AML-193 (cell line): ENCODE measurements around the gene NPTX2.
"Not testable (repeated sequence)": the region's sequence is repeated elsewhere in the genome, so short reads cannot be mapped to it uniquely, and the experiment has no call there.

Source experiments
- DNase-seq, 2 experiments: peaks; one replicate each; lab custom pipeline; 2025; lab: John Stamatoyannopoulos, UW

Gene NPTX2, protein sequence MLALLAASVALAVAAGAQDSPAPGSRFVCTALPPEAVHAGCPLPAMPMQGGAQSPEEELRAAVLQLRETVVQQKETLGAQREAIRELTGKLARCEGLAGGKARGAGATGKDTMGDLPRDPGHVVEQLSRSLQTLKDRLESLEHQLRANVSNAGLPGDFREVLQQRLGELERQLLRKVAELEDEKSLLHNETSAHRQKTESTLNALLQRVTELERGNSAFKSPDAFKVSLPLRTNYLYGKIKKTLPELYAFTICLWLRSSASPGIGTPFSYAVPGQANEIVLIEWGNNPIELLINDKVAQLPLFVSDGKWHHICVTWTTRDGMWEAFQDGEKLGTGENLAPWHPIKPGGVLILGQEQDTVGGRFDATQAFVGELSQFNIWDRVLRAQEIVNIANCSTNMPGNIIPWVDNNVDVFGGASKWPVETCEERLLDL

DNA sequence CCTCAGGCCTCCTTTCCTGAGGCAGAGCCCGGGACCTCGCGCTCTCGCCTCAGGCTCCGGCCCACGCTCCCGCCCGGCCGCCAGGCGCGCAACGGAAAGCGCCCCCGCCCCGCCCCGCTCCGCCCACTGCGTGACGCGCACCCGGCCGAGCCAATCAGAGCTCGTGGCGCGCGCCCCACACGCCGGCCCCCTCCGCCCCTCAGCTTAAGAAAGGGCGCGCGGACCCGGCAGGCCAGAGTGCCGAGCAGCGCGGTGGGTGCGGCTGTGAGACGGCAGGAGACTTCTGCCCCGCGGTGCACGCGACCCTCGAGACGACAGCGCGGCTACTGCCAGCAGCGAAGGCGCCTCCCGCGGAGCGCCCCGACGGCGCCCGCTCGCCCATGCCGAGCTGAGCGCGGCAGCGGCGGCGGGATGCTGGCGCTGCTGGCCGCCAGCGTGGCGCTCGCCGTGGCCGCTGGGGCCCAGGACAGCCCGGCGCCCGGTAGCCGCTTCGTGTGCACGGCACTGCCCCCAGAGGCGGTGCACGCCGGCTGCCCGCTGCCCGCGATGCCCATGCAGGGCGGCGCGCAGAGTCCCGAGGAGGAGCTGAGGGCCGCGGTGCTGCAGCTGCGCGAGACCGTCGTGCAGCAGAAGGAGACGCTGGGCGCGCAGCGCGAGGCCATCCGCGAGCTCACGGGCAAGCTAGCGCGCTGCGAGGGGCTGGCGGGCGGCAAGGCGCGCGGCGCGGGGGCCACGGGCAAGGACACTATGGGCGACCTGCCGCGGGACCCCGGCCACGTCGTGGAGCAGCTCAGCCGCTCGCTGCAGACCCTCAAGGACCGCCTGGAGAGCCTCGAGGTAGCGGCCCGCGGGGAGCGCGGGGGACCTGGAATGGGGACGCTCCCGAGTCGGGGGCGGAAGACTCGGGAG is at the start of gene NPTX2:
TSS of gene NPTX2 (plus strand) at position 235 of the 909 bp plus-strand sequence. CDS start at position 412, 177 bp downstream.
- DNase-seq, result no peak

DNA sequence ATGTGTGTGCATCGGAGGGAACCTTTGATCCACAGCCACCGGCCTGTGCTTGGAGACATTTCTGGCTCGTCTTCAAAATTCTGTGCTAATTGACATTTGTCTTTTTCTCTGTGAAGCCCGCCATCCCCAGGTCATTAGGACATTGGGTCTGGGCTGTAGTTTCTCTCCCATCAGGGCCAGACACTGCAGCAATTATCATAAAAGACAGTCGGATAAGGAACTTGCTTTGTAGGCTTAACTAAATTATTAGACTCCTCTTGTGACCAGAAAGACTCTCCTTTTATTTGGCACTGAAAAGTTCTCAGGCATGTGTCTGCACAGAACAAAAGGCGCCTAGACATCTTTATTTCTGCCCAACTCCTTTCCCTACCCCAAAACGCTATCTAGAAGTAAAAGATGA is 49.1 kb upstream of the NPTX2 start:
- no peak for DNase-seq

DNA sequence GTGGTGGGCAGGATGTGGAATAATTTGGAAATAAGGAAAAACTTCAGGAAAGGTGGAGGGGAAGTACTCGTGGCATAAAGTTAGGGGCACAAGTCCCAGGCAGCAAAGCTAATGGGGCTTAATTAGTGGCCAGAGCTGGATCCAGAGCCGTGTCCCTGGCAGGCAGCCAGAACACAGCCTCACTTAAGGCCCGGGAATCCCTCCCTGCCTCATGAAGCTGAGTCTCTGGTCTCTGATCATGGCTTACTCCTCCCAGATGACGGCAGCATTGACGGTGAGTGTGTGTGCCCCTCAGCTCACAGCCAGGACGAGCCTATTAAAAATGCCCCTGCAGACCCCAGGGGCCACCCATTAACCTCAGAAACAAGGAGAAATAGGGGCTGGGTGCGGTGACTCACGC is 48.2 kb upstream of the NPTX2 start:
- no peak for DNase-seq

DNA sequence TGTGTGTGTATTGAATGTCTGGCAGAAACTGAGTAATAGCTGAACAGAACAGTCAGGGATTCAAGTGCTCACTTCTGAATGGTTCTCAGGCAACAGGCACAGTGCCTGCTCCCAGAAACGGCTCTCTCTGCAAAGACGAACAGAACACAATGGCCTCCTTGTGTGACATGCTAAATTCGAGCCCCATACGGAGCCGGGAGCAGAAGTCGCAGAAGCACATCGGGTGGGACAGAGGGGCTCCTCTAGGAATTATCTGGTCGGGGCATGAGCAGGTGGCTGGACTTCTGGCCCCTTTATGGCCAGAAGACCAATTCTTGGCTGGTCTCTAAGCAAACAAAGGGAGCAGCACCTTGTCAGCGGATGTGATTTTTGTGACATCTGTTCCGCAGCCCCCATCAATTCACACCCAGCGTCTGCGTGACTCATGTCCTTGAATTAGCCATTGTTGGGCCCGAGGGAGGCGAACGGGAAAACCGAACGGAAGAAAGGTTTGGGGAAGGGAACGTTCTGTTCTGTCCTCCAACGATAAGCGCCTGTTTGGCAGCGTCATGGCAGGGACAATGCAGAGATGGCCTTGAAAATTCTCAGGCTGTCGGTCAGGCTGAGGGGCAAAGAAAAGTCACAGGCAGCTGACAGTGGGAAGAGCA is 47.3 kb upstream of the NPTX2 start:
- DNase-seq, result no peak

DNA sequence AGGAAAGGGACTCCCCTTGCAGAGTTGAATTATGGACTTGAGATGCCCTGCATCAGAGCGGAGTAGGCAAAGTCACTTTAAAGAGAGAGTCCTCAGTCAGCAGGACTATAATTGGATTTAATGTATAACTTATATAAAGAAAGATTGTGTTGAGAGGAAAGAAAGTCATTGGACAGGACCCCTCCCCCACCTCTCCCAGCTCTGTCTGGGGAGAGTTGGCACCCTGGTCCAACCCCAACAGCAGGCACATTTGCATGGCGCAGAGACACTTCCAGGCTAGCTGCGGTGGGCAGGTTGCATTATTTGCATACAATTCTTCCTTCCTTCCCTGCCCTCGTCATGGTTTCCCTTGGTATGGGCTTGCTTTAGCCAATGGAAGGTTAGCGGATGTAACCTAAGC is 46.1 kb upstream of the NPTX2 start:
- no peak for DNase-seq

DNA sequence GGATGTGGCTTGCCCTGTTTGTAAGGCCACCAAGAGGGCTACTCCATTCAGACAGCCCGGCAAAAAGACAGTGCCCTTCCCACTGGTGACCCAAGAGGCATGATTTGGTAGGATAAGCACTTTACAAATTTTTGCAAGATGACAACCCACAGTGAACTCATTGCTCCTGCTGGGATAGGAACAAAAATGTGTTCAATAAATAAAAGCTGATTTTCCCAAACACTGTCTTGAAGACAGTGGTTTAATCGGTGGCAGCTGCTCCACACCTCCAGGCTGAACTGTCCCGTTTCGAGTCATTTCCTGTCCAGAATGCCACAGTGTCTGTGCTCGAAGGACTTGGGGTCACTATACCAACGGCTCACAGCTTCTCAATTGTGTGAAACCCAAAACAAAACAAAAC is 45.1 kb upstream of the NPTX2 start:
- no peak for DNase-seq

DNA sequence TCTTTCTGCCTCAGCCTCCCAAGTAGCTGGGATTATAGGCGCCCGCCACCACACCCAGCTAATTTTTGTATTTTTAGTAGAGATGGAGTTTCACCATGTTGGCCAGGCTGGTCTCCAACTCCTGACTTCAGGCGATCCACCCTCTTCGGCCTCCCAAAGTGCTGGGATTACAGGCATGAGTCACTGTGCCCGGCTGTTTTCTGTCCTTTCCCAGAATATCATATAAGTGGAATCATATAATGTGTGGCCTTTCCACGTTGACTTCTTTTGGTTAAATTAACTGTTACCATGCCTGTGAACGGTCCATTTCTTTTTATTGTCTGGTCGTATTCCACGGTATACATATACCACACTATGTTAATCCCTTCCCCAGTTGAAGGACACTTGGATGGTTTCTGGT is 44.4 kb upstream of the NPTX2 start:
- DNase-seq, result not testable (repeated sequence)

DNA sequence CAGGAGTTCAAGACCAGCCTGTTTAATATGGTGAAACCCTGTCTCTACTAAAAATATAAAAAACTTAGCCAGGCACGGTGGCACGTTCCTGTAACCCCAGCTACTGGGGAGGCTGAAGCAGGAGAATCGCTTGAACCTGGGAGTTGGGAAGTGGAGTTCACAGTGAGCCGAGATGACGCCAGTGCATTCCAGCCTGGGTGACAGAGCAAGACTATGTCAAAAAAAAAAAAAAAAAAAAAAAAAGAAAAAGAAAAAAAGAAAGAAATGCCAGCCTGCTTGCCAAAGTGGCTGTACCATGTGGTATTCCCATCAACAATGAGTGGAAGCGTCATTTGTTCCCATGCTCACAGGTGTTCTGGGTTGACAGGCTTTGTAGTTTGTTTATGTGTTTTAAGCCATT is 43.3 kb upstream of the NPTX2 start:
- DNase-seq, result no peak

DNA sequence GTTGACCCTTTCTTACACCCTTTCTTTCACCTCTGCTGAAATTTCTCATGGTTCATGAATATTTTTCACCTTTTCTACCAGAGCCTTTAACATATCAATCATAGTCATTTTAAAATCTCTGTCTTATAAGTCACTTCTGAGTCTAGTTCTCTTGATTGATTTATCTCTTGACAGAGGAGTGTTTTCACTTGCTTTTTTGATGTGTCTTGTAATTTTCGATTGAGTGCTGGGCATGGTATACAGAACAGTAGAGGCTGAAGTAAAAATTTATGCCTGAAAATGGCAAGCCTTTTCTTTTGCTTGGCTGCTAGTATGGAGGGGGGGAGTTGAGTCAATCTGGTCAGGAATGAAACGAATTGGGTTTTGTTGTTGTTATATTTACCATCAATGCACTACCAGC is 41.2 kb upstream of the NPTX2 start:
- DNase-seq, result no peak

DNA sequence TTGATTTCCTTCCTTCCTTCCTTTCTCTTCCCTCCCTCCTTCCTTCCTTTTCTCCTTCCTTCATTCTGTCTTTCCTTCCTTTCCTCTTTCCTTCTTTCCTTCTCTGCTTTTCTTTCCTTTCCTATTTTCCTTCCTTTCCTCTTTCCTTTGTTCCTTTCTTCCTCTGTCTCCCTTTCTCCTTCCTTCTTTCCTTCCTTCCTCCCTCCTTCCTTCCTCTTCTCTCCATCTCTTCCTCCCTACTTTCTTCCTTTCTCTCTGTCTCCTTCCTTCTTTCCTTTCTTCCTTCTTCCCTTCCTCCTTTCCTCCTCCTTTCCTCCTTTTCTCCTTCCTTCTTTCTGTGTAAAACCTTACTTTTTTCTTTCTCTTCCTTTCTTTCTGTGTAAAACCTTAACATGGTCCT is 32.3 kb upstream of the NPTX2 start:
- no peak for DNase-seq

DNA sequence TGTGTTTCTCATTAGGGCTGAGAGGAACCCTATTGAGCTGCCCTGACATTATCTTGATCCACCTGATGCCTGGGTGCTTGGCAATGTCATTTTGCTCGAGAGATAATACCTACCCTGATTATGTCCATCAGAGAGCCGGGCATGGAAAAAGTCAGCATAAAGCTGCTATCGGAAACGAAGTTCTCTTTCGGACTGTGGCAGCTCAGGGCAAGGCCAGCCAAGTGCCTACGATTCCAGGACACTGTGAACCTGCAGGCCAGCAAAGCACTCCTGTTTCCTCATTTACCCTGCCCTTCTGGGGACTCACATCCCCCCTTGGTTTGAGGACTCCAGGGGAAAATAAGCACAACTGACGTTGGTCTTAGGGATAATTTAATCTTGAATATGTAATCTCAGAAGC is 25.2 kb upstream of the NPTX2 start:
- no peak for DNase-seq

DNA sequence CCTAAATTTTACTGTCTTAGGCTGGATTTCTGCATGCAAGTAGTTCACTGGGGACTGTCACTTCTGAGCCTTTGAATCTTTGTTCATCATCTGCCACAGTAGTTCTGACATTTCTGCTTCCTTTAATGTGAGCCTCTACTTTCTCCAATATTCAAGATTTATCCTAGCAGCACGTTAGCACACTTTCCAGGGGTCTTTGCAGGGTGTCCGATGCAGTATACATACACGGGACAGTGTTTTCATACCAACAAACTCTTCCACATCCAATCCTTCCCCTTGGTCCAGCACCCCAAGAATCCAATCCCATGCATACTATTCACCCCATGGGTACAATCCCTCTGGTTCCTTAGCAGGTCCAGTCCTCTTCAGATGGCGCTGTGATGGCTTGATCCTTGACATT is 22.7 kb upstream of the NPTX2 start:
- no peak for DNase-seq

DNA sequence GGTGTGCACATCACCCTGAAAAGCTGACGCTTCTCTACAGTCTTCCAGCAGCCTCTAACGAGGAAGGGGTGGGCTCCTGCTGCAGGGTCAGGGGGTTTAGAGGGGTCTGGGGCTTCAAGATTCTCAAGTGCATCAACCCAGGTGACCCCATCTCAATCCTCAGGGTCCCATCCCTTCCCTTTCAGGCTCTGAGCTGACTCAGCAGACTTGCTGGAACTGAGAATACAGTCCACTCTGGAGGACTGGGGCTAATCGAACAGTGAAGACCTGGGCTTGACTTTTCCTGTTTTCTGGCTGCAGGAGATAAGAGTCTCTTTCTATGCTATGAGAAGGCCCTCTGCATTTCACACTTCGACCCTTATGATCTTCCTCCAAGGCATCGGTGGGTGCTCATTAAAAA is 22.3 kb upstream of the NPTX2 start:
- no peak for DNase-seq

DNA sequence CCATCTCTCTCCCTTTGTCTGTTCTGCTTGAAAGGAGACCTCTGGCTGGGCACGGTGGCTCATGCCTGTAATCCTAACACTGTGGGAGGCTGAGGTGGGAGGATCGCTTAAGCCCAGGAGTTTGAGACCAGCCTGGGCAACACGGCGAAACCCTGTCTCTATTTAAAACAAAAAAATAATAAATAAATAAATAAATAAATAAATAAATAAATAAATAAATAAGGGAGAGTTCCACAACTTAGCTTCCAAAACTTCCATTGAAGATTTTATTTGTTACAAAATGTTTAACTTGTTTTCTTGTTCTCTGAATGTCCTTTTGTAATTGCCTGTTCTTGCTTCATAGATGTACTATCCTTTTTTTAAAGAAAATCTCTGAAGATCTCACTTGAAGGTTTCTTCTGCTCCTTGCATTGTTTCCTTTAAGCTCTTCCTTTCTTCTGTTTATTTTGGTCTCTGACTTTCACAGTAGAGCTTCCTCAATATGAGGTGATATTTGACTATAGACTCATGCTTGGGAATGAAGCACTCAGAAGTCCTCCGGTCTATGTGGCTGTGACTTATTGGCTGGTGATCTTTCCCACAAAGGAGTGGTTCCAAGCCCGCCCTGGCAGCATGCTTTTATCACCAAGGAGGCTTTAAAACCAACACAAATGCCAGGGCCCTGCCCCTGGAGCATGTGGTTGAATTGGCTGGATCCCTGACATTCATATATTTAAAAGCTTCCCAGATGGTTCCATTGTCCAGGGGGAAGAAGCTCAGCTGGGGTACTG is 18.1 kb upstream of the NPTX2 start:
- no peak for DNase-seq

DNA sequence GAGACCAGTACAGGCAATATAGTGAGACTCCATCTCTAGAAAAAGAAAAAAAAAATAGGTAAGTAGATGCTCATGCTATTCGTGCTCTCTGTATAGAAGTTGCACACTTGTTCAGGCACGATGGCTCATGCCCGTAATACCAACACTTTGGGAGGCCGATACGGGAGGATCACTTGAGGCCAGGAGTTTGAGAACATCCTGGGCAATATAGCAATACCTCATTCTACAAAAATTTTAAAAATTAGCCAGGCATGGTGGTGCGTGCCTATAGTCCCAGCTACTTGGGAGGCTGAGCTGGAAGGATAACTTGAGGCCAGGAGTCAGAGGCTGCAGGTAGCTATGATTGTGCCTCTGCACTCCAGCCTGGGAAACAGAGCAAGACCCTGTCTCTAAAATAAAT is 17.2 kb upstream of the NPTX2 start:
- no peak for DNase-seq

DNA sequence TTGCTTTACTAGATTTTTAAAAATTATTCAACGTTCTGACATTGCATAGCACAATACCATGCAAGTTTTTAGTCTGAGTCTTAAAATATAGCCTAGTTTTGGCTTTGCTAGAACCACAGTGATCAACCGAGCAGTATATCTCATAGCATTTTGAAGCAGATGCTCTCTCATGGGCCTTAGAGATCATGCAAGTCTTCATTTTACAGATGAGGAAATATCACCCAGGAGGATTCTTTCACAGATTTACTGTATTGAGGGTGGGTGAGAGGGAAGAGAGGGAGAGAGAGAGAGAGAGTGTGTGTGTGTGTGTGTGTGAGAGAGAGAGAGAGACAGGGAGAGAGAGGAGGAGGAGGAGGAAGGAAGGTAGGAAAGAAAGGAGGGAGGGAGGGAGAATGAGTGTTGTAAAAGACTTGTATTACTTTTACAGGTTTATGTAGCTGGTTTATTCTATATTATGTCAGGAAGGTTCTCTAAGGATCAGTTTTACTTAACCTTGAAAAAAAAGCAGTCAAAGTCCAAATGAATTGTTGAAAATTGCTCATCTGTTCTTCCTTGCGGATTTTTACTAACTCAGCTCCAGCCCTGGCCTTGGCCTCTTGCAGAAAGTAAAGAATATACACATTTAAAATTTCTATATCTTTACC is 14.2 kb upstream of the NPTX2 start:
- no peak for DNase-seq

DNA sequence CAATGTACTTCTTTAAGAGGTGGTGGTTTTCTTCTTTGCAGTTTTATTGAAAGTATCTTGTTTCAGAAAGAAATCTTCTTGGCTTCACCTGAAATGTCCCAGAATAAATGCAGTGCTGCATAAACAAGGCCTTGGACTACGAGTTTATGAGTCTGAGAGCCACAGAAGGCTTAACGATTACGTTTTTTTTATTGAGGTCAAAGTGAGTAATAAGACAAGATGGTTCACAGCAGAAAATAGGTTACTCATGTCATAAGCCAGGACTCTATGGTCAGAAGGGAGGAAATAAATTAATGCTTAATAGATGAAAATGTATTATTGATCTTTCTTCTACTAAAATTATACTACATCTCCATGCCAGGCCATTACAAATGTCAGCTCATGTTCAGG is 13.7 kb upstream of the NPTX2 start:
- no peak for DNase-seq

DNA sequence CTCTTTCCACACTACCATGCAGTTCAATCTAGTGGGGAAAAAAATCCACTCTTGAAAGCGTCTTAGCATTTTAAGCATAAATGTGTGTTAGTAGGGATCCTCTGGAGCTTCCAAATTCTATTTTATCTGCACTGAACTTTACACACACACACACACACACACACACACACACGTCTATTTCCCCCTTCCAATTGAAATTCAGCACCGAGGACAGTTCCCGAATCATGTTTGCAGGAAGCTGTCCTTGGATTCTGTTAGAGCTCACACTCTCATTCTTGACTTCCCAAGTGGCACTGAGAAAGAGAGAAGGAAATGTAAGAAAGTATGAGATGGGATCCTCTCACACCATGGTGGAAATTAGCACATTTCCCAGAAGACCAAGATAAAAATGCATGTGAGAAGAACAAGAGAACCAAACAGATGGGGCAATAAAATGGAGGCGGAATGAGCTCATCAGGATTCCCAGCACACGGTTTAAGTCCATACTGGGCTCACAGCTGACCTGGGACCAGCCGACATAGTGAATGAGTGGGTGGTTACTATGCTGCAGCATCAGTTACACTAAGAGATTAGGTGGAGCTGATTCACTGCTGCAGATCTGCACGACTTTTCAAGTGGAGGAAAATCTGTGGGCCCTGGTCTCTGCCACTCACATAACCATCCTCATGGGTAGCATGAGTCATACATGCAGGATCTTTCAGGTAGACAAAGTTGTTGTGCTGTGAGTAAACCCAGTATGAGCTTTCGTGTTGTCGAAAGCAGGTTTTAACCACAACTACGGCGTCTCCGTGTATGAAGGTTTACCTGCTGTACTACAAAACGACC is 3.3 kb upstream of the NPTX2 start:
- DNase-seq, result peak; percentile 1 to 4

DNA sequence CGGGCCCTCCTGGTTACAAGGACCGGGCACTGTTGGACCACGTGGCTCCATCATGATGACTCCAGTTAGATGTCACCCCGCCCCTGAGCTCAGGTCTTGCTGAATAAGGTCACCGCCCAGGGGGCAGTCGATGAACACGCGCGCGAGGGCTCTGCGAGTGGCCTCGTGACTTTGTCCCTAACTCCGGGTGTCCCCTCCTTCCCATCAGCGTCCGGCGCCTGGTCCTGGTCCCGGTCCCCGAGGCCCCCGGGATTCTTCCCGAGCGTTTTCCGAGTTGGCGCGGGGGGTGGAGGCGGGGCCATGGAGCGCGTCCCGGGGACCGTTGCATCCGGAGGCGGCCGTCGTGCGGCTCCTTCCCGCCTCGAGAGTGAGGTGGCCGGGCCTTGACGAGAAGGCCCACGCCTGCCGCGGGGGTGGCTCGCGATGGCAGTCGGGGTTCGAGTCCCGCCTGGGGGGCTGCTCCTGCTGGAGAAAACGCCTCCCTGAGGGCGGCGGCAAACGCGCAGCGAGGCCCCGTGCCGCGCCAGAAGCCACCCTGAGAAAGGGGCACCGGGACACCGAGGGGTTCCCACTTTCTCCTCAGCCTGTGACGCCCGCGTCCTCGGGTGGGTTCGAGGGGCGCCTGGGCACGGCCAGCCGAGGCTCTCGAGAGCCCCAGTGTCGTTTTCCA is 569 bp upstream of the NPTX2 start:
- DNase-seq, result no peak

DNA sequence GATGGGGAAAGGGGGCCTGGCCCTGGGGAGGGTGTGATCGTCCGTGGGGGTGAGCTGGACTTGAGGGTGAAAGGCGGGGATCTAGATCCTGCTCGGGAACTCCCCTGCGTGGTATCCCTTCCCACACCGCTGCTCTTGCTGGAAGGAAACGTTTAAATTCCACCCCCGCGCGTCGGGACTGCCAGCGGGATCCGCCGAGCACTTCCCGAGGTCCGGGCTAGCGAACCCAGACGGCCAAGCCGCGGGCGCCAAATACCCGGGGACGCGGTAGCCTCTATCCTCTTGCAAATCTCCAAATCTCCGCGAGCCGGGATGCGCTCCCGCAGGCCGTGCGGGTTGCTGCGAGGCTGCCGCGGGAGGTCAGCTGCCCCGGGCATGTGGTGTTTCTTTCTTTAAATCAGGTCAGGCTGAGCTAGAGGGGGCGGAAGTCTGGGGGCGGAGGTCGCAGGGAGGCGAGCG is 904 bp downstream of the NPTX2 start:
- DNase-seq, result no peak
